Stimulated activated CD8-positive, alpha-beta memory T cell treated with anti-CD3 and anti-CD28 coated beads, Interleukin-15, amount 100 ng/mL, for 1 hour (primary cell): ENCODE results near the gene ZHX3.
"Not testable (repeated sequence)": the region's sequence is repeated elsewhere in the genome, so short reads cannot be mapped to it uniquely, and the experiment has no call there.

Experiments
- DNase-seq: peaks from one replicate; pipeline ENCODE4 v3.0.0-alpha.2; 2020; ENCODE audit warnings: low read depth

Gene ZHX3

DNA sequence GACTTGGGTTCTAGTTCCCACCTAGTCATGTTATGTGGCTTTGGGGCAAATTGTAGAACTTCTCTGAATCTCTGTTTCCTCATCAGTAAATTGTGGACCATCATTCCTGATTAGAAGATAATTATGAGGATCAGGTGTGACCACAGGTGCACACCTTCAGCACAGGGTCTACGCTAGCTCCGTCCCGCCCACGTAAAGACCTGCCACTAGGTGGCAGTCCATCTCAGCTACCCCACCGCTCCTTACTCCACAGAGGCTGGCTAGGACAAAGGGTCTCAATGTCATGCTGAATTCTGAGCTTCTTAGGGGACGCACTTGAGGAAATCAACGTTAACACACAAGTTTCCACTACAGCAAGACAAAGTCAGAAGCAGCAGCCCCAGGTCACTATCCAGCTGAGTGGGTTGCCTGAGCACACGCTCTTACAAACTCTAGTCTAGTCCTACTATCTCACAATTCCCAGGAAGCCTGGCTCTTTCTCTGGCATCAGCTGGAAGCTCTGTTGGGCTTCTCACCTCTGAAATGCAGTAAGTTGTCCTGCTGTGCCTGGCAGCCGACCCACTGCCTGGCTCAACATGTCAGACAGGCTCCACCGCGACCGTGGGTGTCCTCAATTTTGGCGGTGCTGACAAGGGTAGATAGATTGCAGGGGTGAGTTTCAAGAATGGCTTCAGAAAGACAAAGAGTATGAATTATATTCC lies 182.2 kb downstream of the ZHX3 start:
- peak; percentile 46 for DNase-seq

DNA sequence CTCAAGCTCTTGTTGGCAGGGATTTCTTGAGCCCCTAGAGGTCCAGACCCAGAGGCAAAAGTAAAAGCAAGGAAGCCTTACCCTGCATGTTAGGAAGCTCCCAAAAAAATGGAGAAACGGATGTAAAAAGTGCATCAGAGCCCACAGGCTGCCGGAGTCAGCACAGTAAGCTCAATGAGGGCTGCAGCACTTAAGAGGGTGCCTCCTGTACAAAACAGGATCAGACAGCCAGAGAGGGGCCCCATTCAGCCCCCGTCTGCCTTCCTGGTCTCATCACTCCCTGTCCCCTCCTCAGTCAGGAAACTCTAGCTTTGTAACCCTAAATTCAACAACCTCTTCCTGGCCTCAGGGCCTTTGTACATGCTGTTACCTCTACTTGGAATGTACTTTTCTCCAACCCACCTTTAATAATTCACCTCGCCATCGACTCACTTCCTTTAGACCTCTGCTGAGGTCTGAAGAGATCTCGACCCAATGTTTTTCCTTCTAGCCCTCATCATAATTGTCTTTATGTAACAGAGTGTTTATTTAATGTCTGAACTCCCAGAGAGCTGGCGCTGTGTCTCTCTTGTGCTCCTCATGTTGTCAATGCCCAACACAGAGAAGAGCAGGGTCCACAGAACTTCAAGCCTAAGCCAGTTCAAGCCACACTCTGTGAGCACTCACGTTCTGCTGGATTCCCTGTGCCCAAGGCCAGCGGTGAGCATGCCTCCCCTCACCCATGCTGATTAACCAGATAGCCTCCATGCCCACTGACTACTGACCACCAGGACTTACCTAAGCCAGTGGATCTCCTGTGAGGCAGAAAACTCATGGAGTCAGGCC lies 183.0 kb downstream of the ZHX3 start:
- DNase-seq: no peak

DNA sequence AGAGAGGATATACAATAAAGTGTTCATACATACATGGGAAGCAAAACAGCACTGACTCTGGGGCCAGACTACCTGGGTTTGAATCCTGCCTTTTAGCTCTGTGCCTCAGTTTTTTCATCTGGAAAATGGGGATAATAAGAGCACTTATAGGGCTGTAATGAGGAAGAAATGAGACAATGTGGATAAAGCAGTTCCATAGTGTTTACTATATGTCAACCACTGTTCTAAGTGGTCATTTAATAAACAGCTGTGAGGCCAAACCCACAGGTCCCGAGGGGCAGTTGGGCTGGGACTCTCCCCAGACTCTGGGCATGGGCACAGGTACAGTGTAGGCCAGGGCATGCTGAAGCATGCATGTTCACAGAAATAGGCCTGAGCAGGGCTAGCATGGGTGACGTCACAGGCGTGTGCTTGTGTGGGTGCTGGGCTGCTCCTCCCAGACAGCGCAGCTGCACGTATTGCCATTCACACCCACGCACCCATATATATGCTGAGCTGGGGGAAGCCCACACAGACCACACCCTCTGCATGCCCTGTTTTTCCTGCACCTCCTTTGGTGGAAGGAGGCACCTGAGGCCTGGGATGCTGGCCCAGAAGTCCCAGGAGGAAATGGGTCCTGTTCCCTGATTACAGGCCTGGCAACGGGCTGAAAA lies 183.7 kb downstream of the ZHX3 start:
- no peak for DNase-seq

DNA sequence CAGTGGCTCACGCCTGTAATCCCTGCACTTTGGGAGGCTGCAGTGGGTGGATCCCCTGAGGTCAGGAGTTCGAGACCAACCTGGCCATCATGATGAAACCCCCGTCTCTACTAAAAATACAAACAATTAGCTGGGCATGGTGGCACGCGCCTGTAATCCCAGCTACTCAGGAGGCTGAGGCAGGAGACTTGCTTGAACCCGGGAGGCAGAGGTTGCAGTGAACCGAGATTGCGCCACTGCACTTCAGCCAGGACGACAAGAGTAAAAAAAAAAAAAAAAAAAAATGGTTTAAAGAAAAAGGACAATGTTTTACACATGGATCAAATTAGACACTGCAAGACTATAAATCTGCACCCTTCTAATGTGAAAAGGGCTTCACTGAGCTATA lies 185.1 kb downstream of the ZHX3 start:
- DNase-seq: not testable (repeated sequence)

DNA sequence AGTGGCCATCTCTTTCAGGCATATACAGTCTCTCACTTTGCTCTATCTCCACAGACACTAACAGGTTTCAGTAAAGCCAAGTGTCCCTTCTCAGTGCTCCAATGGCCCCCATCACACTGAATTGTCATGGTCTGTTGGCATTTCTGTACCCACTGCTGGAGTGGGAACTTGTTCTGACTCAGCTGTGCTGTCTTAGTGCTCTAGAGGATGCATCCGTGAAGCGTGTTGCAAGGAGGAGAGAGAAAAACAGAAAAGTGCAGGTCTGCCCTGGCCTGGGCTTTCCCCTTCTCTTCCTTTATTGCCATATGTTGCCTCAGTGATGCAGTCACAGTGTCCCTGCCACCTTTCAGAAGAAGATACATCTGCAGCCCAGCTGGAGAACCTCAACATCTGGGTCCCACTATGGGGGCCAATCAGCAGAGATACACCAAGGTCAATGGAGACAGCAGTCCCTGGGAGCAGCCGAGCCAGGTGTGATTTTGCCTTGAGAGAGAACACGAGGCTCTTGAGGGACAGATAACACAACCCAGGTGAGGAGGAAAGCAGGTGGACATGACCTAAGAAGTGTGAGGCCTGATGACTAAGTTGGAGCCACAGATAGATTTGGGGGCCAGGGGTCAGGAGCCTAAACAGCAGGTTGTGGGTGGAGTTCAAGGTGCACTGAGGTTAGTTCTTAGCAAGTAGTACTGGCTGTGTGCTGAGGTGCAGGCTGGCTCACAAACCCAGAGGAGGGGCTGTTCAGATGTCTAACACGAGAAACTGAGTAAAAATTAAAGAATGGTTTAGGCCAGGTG lies 185.7 kb downstream of the ZHX3 start:
- no peak for DNase-seq
